ENCODE data around the gene SPTB. TPM values are rescaled to one million over a fixed set of nuclear protein-coding genes. Genes with fewer than 3 reads are reported as not detected.

The SPTB gene
- total RNA-seq, 1 donor from 2014 or later, result not detected

- H3K36me3 ChIP-seq (ENCODE audit: control insufficient read depth, insufficient read depth, low read length), result no peaks in the 10 kb centered on the region
- no peak for FAIRE-seq
- H3K27me3 ChIP-seq (ENCODE audit: control insufficient read depth, insufficient read depth, low read length), result peaks cover 6% of the 10 kb centered on the region
- no peak for DNase-seq (ENCODE audit: low read depth)
- TF ChIP-seq CTCF (IDR thresholded peaks at IDR 0.05; ENCODE audit: insufficient read depth, low read length, severe bottlenecking), result no peak
- H3K4me3 ChIP-seq (ENCODE audit: low read depth, low read length), result no peak overlapping the region
Observed at GRCh38 chr14:64792231-64792630, 87.5 kb downstream of the SPTB start.

DNA sequence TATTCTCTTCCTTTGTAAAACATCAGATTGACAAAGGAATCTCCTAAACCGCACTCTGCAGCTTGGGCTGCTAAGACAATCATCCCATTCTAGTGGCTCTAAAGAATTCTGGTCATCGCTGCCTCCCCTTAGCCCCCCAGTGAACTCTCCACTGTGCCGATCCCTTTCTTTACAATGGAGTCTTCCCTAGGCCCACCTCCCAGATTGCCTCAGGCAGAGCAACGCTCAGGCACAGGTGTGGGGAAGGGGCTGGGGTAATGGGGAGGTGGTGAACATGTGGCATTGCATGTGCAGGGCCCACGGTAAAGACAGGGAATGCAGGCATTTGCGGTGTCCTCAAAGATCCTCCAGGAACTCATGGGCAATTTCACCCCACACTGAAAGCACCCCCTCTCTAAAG, 89.2 kb downstream of the SPTB start:
- no peak for FAIRE-seq
- Histone ChIP-seq H3K4me3 (ENCODE audit: low read depth, low read length) (no peak overlapping the region), H3K36me3 (ENCODE audit: control insufficient read depth, insufficient read depth, low read length) (no peaks in the 10 kb centered on the region), H3K27me3 (ENCODE audit: control insufficient read depth, insufficient read depth, low read length) (peaks cover 6% of the 10 kb centered on the region)
- no peak for TF ChIP-seq CTCF (IDR thresholded peaks at IDR 0.05; ENCODE audit: insufficient read depth, low read length, severe bottlenecking)
- DNase-seq (ENCODE audit: low read depth), result no peak

DNA sequence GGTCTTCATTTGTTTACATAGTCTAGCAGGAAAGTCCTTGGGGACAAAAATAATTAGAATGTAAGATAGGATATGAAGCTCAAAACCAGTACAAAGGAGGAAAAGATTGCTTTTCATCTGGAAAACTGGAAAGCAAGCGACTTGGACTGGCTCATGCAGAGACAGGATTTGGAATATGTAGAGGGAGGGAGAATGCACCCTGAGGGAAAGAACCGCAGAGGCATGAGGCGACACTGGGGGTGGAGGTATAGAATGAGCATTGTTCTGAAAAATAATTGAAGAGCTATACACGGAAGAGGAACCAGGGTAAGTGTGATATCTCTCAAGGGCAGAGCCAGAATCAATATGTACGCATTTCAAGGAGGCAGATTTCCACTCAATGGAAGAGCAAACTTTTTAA, 90.0 kb downstream of the SPTB start:
- TF ChIP-seq CTCF (IDR thresholded peaks at IDR 0.05; ENCODE audit: insufficient read depth, low read length, severe bottlenecking), result no peak
- FAIRE-seq, result no peak
- H3K4me3 ChIP-seq (ENCODE audit: low read depth, low read length), result no peak overlapping the region
- H3K36me3 ChIP-seq (ENCODE audit: control insufficient read depth, insufficient read depth, low read length), result no peaks in the 10 kb centered on the region
- DNase-seq (ENCODE audit: low read depth), result no peak
- H3K27me3 ChIP-seq (ENCODE audit: control insufficient read depth, insufficient read depth, low read length), result peaks cover 6% of the 10 kb centered on the region

DNA sequence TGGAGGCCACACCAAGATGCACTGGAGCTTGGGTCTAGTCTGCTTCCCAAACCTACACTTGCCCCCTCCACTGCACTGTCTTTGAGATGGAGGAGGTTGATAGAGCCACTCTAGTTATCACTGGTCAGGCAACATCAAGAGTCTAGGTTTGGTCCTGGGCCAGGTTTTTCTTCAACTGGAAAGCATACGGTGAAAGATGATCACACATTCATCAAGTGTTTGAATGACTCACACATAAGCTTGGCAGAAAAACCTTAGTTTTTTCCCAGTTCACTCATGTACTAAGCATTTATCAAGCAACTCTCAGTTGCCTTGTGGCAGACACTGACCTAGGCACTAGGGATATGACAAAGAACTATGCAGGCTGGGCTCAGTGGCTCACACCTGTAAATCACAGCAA, 91.0 kb downstream of the SPTB start:
- H3K27me3 ChIP-seq (ENCODE audit: control insufficient read depth, insufficient read depth, low read length), result peaks cover 3% of the 10 kb centered on the region
- H3K36me3 ChIP-seq (ENCODE audit: control insufficient read depth, insufficient read depth, low read length), result no peaks in the 10 kb centered on the region
- peak; percentile 93 for DNase-seq (ENCODE audit: low read depth)
- no peak overlapping the region for H3K4me3 ChIP-seq (ENCODE audit: low read depth, low read length)
- no peak for TF ChIP-seq CTCF (IDR thresholded peaks at IDR 0.05; ENCODE audit: insufficient read depth, low read length, severe bottlenecking)
- peak; percentile 99 for FAIRE-seq

GRCh38 chr14:64787619-64788018, 92.1 kb downstream of the SPTB start:
- H3K36me3 ChIP-seq (ENCODE audit: control insufficient read depth, insufficient read depth, low read length), result no peaks in the 10 kb centered on the region
- no peak overlapping the region for H3K4me3 ChIP-seq (ENCODE audit: low read depth, low read length)
- no peak for TF ChIP-seq CTCF (IDR thresholded peaks at IDR 0.05; ENCODE audit: insufficient read depth, low read length, severe bottlenecking)
- DNase-seq (ENCODE audit: low read depth) (no peak), FAIRE-seq (no peak)
- H3K27me3 ChIP-seq (ENCODE audit: control insufficient read depth, insufficient read depth, low read length), result peaks cover 3% of the 10 kb centered on the region

Measured in bronchial epithelial cell (primary cell).